ENCODE measurements around the gene SNX15.

Gene SNX15

DNA sequence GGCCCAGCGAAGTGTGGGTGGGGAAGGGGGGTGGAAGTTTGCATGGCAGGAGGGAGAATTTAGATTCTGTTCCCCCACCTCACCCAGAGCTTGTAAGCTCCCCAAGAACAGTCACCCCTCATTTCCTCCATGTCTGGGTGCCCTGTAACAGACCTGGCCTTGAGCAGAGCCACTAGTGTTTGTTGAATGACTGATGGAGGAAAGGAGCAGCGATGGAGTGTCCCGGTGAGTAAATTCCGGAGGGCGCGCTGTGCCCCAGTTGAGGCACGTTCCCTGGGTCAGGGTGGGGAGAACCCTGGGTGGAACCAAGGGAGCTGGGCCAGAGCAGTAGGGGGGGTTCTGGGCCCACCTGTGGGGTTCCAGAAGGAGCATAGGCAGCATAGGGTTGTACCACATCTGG, 30.3 kb downstream of the SNX15 start:
- no peaks in the 10 kb centered on the region for H3K36me3 ChIP-seq (ENCODE audit: insufficient read depth, low read length)
- no peak overlapping the region for H2AFZ ChIP-seq (ENCODE audit: low read length)
- TF ChIP-seq EZH2 (IDR thresholded peaks at IDR 0.05; ENCODE audit: borderline replicate concordance, low read length) = no peak
- TF ChIP-seq, protein P1, sequence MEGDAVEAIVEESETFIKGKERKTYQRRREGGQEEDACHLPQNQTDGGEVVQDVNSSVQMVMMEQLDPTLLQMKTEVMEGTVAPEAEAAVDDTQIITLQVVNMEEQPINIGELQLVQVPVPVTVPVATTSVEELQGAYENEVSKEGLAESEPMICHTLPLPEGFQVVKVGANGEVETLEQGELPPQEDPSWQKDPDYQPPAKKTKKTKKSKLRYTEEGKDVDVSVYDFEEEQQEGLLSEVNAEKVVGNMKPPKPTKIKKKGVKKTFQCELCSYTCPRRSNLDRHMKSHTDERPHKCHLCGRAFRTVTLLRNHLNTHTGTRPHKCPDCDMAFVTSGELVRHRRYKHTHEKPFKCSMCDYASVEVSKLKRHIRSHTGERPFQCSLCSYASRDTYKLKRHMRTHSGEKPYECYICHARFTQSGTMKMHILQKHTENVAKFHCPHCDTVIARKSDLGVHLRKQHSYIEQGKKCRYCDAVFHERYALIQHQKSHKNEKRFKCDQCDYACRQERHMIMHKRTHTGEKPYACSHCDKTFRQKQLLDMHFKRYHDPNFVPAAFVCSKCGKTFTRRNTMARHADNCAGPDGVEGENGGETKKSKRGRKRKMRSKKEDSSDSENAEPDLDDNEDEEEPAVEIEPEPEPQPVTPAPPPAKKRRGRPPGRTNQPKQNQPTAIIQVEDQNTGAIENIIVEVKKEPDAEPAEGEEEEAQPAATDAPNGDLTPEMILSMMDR (IDR thresholded peaks at IDR 0.05; ENCODE audit: low read length) = no peak
- no peaks in the 10 kb centered on the region for H3K9me3 ChIP-seq (ENCODE audit: low read length)
- H3K9me2 ChIP-seq (ENCODE audit: low read depth, low read length) = no peaks in the 10 kb centered on the region
- no peak overlapping the region for H3K9ac ChIP-seq (ENCODE audit: low read length)
- no peaks in the 10 kb centered on the region for H3K79me2 ChIP-seq (ENCODE audit: insufficient read depth, low read length)
- H3K4me2 ChIP-seq (ENCODE audit: low read length) = no peak overlapping the region
- H3K4me1 ChIP-seq (ENCODE audit: insufficient read depth, low read length, severe bottlenecking) = peaks cover 23% of the 10 kb centered on the region
- H3K27ac ChIP-seq (ENCODE audit: low read depth, low read length, poor library complexity, severe bottlenecking) = no peak overlapping the region
- no peak overlapping the region for H3K4me3 ChIP-seq (ENCODE audit: low read depth, low read length, poor library complexity, severe bottlenecking)
- no peaks in the 10 kb centered on the region for H3K27me3 ChIP-seq (ENCODE audit: insufficient read depth, low read length)
- no peaks in the 10 kb centered on the region for H3F3A ChIP-seq (ENCODE audit: insufficient read depth, low read length)
- no peaks in the 10 kb centered on the region for H4K20me1 ChIP-seq (ENCODE audit: insufficient read depth, low read length)

DNA sequence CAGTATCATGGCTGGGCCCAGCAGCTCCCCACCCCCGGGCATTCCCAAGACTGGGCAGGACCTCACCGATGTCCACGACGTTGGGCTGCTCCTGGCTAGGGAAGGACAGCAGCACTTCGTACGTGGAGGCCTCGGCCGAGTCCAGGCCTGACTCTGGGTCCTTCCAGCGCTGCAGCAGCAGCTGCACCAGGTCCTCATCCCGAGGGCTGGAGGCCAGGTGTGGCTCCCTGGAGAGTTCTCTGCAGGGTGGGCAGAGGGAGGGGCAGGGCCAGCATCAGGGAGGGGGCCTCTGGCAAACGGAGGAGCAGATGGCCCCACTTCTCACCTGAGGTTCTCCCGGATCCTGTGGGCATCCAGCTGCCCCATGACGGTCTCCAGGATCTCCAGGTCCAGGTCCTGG, 30.8 kb downstream of the SNX15 start:
- no peak overlapping the region for H2AFZ ChIP-seq (ENCODE audit: low read length)
- no peaks in the 10 kb centered on the region for H3K36me3 ChIP-seq (ENCODE audit: insufficient read depth, low read length)
- peaks cover 22% of the 10 kb centered on the region for H3K4me1 ChIP-seq (ENCODE audit: insufficient read depth, low read length, severe bottlenecking)
- H3K27ac ChIP-seq (ENCODE audit: low read depth, low read length, poor library complexity, severe bottlenecking) = no peak overlapping the region
- H3K27me3 ChIP-seq (ENCODE audit: insufficient read depth, low read length) = no peaks in the 10 kb centered on the region
- no peaks in the 10 kb centered on the region for H3K9me3 ChIP-seq (ENCODE audit: low read length)
- no peaks in the 10 kb centered on the region for H3K9me2 ChIP-seq (ENCODE audit: low read depth, low read length)
- H3K79me2 ChIP-seq (ENCODE audit: insufficient read depth, low read length) = no peaks in the 10 kb centered on the region
- no peaks in the 10 kb centered on the region for H4K20me1 ChIP-seq (ENCODE audit: insufficient read depth, low read length)
- no peaks in the 10 kb centered on the region for H3F3A ChIP-seq (ENCODE audit: insufficient read depth, low read length)
- TF ChIP-seq, protein P1 (IDR thresholded peaks at IDR 0.05; ENCODE audit: low read length) = no peak
- no peak for TF ChIP-seq EZH2 (IDR thresholded peaks at IDR 0.05; ENCODE audit: borderline replicate concordance, low read length)
- H3K4me2 ChIP-seq (ENCODE audit: low read length) = no peak overlapping the region
- H3K9ac ChIP-seq (ENCODE audit: low read length) = no peak overlapping the region
- no peak overlapping the region for H3K4me3 ChIP-seq (ENCODE audit: low read depth, low read length, poor library complexity, severe bottlenecking)

DNA sequence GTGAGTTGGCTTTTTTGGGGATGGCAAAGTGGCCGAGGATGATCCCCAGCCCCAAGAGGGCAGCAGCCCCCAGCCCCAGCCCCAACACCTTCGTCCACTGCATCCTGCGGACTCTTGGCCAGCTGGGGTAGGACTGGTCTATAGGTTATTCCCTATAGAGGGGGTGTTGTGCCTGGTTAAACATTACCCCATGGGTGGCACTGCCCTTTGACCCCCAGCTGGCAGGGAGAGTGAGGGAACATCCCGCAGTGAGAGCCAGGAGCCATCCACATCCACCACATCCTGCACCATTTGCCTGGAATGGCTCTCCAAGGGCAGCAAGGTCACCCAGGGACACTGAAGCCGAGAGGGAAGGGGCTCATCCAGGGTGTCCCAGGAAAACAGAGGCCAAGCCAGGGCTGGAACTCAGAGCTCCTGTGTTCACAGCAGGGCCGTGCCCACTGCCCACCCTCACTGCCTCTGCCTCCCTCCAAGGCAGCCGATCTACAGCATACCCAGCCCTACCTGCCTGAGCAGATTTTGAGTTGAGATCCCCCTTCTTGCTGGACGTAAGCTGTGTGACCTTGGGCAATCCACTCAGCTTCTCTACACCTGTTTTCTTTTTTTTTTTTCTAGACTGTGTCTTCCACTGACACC, 31.3 kb downstream of the SNX15 start, which contains the start of gene NAALADL1:
TSS of gene NAALADL1 (minus strand) at position 135 of the 636 bp plus-strand sequence. CDS start at position 103, 32 bp downstream.
- no peaks in the 10 kb centered on the region for H3K27me3 ChIP-seq (ENCODE audit: insufficient read depth, low read length)
- no peak within 1 kb of the TSS for H3K27ac ChIP-seq (ENCODE audit: low read depth, low read length, poor library complexity, severe bottlenecking)
- TF ChIP-seq, protein P1 (IDR thresholded peaks at IDR 0.05; ENCODE audit: low read length) = no peak
- TF ChIP-seq EZH2 (IDR thresholded peaks at IDR 0.05; ENCODE audit: borderline replicate concordance, low read length) = no peak
- H3K4me1 ChIP-seq (ENCODE audit: insufficient read depth, low read length, severe bottlenecking) = peaks cover 16% of the 10 kb centered on the region
- H4K20me1 ChIP-seq (ENCODE audit: insufficient read depth, low read length) = no peaks in the 10 kb centered on the region
- H3K79me2 ChIP-seq (ENCODE audit: insufficient read depth, low read length) = no peaks in the 10 kb centered on the region
- no peaks in the 10 kb centered on the region for H3F3A ChIP-seq (ENCODE audit: insufficient read depth, low read length)
- H3K36me3 ChIP-seq (ENCODE audit: insufficient read depth, low read length) = no peaks in the 10 kb centered on the region
- H3K9ac ChIP-seq (ENCODE audit: low read length) = no peak within 1 kb of the TSS
- no peaks in the 10 kb centered on the region for H3K9me2 ChIP-seq (ENCODE audit: low read depth, low read length)
- no peaks in the 10 kb centered on the region for H3K9me3 ChIP-seq (ENCODE audit: low read length)
- no peak within 1 kb of the TSS for H3K4me2 ChIP-seq (ENCODE audit: low read length)
- H2AFZ ChIP-seq (ENCODE audit: low read length) = no peak within 1 kb of the TSS
- H3K4me3 ChIP-seq (ENCODE audit: low read depth, low read length, poor library complexity, severe bottlenecking) = no peak within 1 kb of the TSS

All from OCI-LY1 (cell line).